Activated CD4-positive, alpha-beta memory T cell treated with anti-CD3 and anti-CD28 coated beads, Interleukin-2, amount 10 ng/mL, durations not matched to agents 7 days and 5 days (primary cell): ENCODE measurements around the gene CHST15. TPM values are rescaled to one million over a fixed set of nuclear protein-coding genes. Genes with fewer than 3 reads are reported as not detected.
"Not testable (repeated sequence)": the region's sequence is repeated elsewhere in the genome, so short reads cannot be mapped to it uniquely, and the experiment has no call there.

ENCODE experiments used
- CTCF ChIA-PET: fragments of 350-600 bp; sonication (Branson Sonifier 250); formaldehyde crosslinking; loops from one replicate; lab custom pipeline; 2021; ENCODE audit warnings: antibody characterized with exemption, inconsistent platforms; lab: Charles Lee
- POLR2A ChIA-PET: fragments of 350-600 bp; sonication (Branson Sonifier 250); formaldehyde crosslinking; loops from one replicate; lab custom pipeline; 2021; ENCODE audit warnings: antibody characterized with exemption; lab: Charles Lee
- DNase-seq: peaks from one replicate; pipeline ENCODE4 v3.0.0-alpha.2; 2020
- H3K27ac Mint-ChIP-seq: one replicate; pipeline ENCODE4 v1.8.0; 2021; ENCODE audit warnings: mild to moderate bottlenecking, mixed read lengths
- H3K27me3 Mint-ChIP-seq: one replicate; pipeline ENCODE4 v1.8.0; 2021; ENCODE audit warnings: mixed read lengths
- H3K36me3 Mint-ChIP-seq: one replicate; pipeline ENCODE4 v1.8.0; 2021; ENCODE audit warnings: low read depth, mixed read lengths
- H3K4me1 Mint-ChIP-seq: one replicate; pipeline ENCODE4 v1.8.0; 2021; ENCODE audit warnings: mixed read lengths
- H3K4me3 Mint-ChIP-seq: one replicate; pipeline ENCODE4 v1.8.0; 2021; ENCODE audit warnings: mild to moderate bottlenecking, mixed read lengths
- H3K9me3 Mint-ChIP-seq: one replicate; pipeline ENCODE4 v1.8.0; 2021; ENCODE audit warnings: mixed read lengths
- total RNA-seq, 2 experiments: library from RNA; stranded (reverse); gene quantifications; one replicate each; pipeline ENCODE4 v1.2.3, GENCODE V29; 2021

The CHST15 gene
- total RNA-seq, 2 experiments from 2014 or later = 0.10 to 0.20 TPM

GRCh38 chr10:124100651-124101050 is 7.3 kb upstream of the CHST15 start:
- H3K4me3 Mint-ChIP-seq, CTCF ChIA-PET, H3K36me3 Mint-ChIP-seq, H3K9me3 Mint-ChIP-seq, H3K27me3 Mint-ChIP-seq, POLR2A ChIA-PET, DNase-seq, H3K4me1 Mint-ChIP-seq, H3K27ac Mint-ChIP-seq: not testable (repeated sequence)

- H3K4me3 Mint-ChIP-seq = no peak overlapping the region
- no peaks in the 10 kb centered on the region for H3K36me3 Mint-ChIP-seq
- ChIA-PET POLR2A (no interaction called here), CTCF (no interaction called here)
- no peaks in the 10 kb centered on the region for H3K9me3 Mint-ChIP-seq
- no peak for DNase-seq
- H3K27ac Mint-ChIP-seq = no peak overlapping the region
- no peaks in the 10 kb centered on the region for H3K4me1 Mint-ChIP-seq
- H3K27me3 Mint-ChIP-seq = peaks cover 14% of the 10 kb centered on the region
Measured at GRCh38 chr10:124100124-124100523, 6.7 kb upstream of the CHST15 start.

GRCh38 chr10:124099604-124100003 is 6.2 kb upstream of the CHST15 start:
- CTCF ChIA-PET = no interaction called here
- Mint-ChIP-seq H3K9me3 (no peaks in the 10 kb centered on the region), H3K36me3 (no peaks in the 10 kb centered on the region), H3K4me3 (no peak overlapping the region), H3K27ac (no peak overlapping the region), H3K27me3 (peaks cover 18% of the 10 kb centered on the region), H3K4me1 (no peaks in the 10 kb centered on the region)
- POLR2A ChIA-PET = no interaction called here
- DNase-seq = no peak

GRCh38 chr10:124098575-124098974 is 5.2 kb upstream of the CHST15 start:
- Mint-ChIP-seq H3K4me1 (no peaks in the 10 kb centered on the region), H3K36me3 (no peaks in the 10 kb centered on the region), H3K4me3 (no peak overlapping the region), H3K9me3 (no peaks in the 10 kb centered on the region), H3K27ac (no peak overlapping the region), H3K27me3 (peaks cover 28% of the 10 kb centered on the region)
- ChIA-PET POLR2A (no interaction called here), CTCF (no interaction called here)
- no peak for DNase-seq

GRCh38 chr10:124097883-124098282 is 4.5 kb upstream of the CHST15 start:
- no peaks in the 10 kb centered on the region for H3K9me3 Mint-ChIP-seq
- POLR2A ChIA-PET = no interaction called here
- H3K4me3 Mint-ChIP-seq = no peak overlapping the region
- CTCF ChIA-PET = no interaction called here
- no peak for DNase-seq
- H3K4me1 Mint-ChIP-seq = no peaks in the 10 kb centered on the region
- H3K27ac Mint-ChIP-seq = no peak overlapping the region
- H3K27me3 Mint-ChIP-seq = peaks cover 31% of the 10 kb centered on the region
- H3K36me3 Mint-ChIP-seq = no peaks in the 10 kb centered on the region

GRCh38 chr10:124096494-124096893 is 3.1 kb upstream of the CHST15 start:
- H3K36me3 Mint-ChIP-seq = no peaks in the 10 kb centered on the region
- no peaks in the 10 kb centered on the region for H3K4me1 Mint-ChIP-seq
- POLR2A ChIA-PET = no interaction called here
- peaks cover 38% of the 10 kb centered on the region for H3K27me3 Mint-ChIP-seq
- H3K4me3 Mint-ChIP-seq = no peak overlapping the region
- no peak overlapping the region for H3K27ac Mint-ChIP-seq
- CTCF ChIA-PET = no interaction called here
- DNase-seq = no peak
- H3K9me3 Mint-ChIP-seq = no peaks in the 10 kb centered on the region

GRCh38 chr10:124095801-124096200 is 2.4 kb upstream of the CHST15 start:
- DNase-seq, H3K4me1 Mint-ChIP-seq, H3K9me3 Mint-ChIP-seq, CTCF ChIA-PET, H3K27ac Mint-ChIP-seq, H3K36me3 Mint-ChIP-seq, POLR2A ChIA-PET, H3K4me3 Mint-ChIP-seq: not testable (repeated sequence)
- peaks cover 45% of the 10 kb centered on the region for H3K27me3 Mint-ChIP-seq

GRCh38 chr10:124095096-124095495 is 1.7 kb upstream of the CHST15 start:
- H3K27me3 Mint-ChIP-seq = peaks cover 52% of the 10 kb centered on the region
- peaks cover 1% of the 10 kb centered on the region for H3K4me1 Mint-ChIP-seq

GRCh38 chr10:124094419-124094785 is 1.0 kb upstream of the CHST15 start:
- no peak overlapping the region for H3K4me3 Mint-ChIP-seq
- no peaks in the 10 kb centered on the region for H3K9me3 Mint-ChIP-seq
- H3K27me3 Mint-ChIP-seq = peaks cover 59% of the 10 kb centered on the region
- POLR2A ChIA-PET = no interaction called here
- no peak overlapping the region for H3K27ac Mint-ChIP-seq
- DNase-seq = no peak
- H3K36me3 Mint-ChIP-seq = no peaks in the 10 kb centered on the region
- CTCF ChIA-PET = no interaction called here
- peaks cover 1% of the 10 kb centered on the region for H3K4me1 Mint-ChIP-seq

More at GRCh38 chr10:124095096-124095495, 1.7 kb upstream of the CHST15 start:
- no peak overlapping the region for H3K27ac Mint-ChIP-seq
- H3K9me3 Mint-ChIP-seq = no peaks in the 10 kb centered on the region
- ChIA-PET CTCF (no interaction called here), POLR2A (interaction anchor here (0.5 kb wide), 1 partner anchor 29 kb away, joined by 3 read pairs; no protein-coding TSS in a partner anchor)
- H3K4me3 Mint-ChIP-seq = no peak overlapping the region
- H3K36me3 Mint-ChIP-seq = no peaks in the 10 kb centered on the region
- no peak for DNase-seq

- H3K9me3 Mint-ChIP-seq, H3K36me3 Mint-ChIP-seq, H3K4me1 Mint-ChIP-seq, CTCF ChIA-PET, H3K27ac Mint-ChIP-seq, H3K4me3 Mint-ChIP-seq, POLR2A ChIA-PET, DNase-seq: not testable (repeated sequence)
- H3K27me3 Mint-ChIP-seq = peaks cover 62% of the 10 kb centered on the region
Measured at GRCh38 chr10:124093774-124094418, 498 bp upstream of the CHST15 start.

GRCh38 chr10:124092250-124092859 is 1.0 kb downstream of the CHST15 start:
- ChIA-PET POLR2A (no interaction called here), CTCF (interaction anchor here (0.6 kb wide), 2 partner anchors 304 to 371 kb away, joined by 3 to 4 read pairs; no protein-coding TSS in a partner anchor)
- peaks cover 1% of the 10 kb centered on the region for H3K4me1 Mint-ChIP-seq
- no peaks in the 10 kb centered on the region for H3K36me3 Mint-ChIP-seq
- H3K4me3 Mint-ChIP-seq = no peak overlapping the region
- H3K27ac Mint-ChIP-seq = no peak overlapping the region
- H3K27me3 Mint-ChIP-seq = peaks cover 70% of the 10 kb centered on the region
- no peak for DNase-seq
- H3K9me3 Mint-ChIP-seq = no peaks in the 10 kb centered on the region

GRCh38 chr10:124091646-124092249 is 1.6 kb downstream of the CHST15 start:
- Mint-ChIP-seq H3K4me3 (peak overlapping the region; percentile 37), H3K27me3 (peaks cover 67% of the 10 kb centered on the region)
- no peak for DNase-seq

GRCh38 chr10:124090601-124091209 is 2.7 kb downstream of the CHST15 start:
- ChIA-PET POLR2A (no interaction called here), CTCF (interaction anchor here (0.8 kb wide), 1 partner anchor 16 kb away, joined by 3 read pairs; no protein-coding TSS in a partner anchor)
- Mint-ChIP-seq H3K36me3 (no peaks in the 10 kb centered on the region), H3K4me3 (no peak overlapping the region), H3K27me3 (peaks cover 61% of the 10 kb centered on the region), H3K9me3 (no peaks in the 10 kb centered on the region), H3K4me1 (peaks cover 1% of the 10 kb centered on the region), H3K27ac (no peak overlapping the region)
- DNase-seq = no peak

More at GRCh38 chr10:124091646-124092249, 1.6 kb downstream of the CHST15 start:
- Mint-ChIP-seq H3K4me1 (peaks cover 1% of the 10 kb centered on the region), H3K9me3 (no peaks in the 10 kb centered on the region), H3K36me3 (no peaks in the 10 kb centered on the region), H3K27ac (no peak overlapping the region)
- ChIA-PET CTCF (interaction anchor here (0.6 kb wide), 2 partner anchors 305 to 372 kb away, joined by 3 to 4 read pairs; no protein-coding TSS in a partner anchor), POLR2A (no interaction called here)
